ENCODE results near the gene FAM161B. TPM values are rescaled to one million over a fixed set of nuclear protein-coding genes. Genes with fewer than 3 reads are reported as not detected.

Gene FAM161B
- total RNA-seq, 1 experiment from 2014 or later = 1.6 TPM

GRCh38 chr14:73942180-73942579, 7.7 kb downstream of the FAM161B start:
- ATAC-seq (no peak), DNase-seq (ENCODE audit: low read depth, low spot score) (no peak)
- TF ChIP-seq CEBPB (IDR thresholded peaks at IDR 0.05; ENCODE audit: low read depth) (no peak), ZFX (IDR thresholded peaks at IDR 0.05) (no peak), EZH2phosphoT487 (IDR thresholded peaks at IDR 0.05; ENCODE audit: borderline replicate concordance) (no peak), MAX (IDR thresholded peaks at IDR 0.05) (no peak), FOSL1 (IDR thresholded peaks at IDR 0.05; ENCODE audit: low read depth) (no peak)
- Histone ChIP-seq H3K4me2 (ENCODE audit: low read length) (no peak overlapping the region), H3K4me3 (replicated peaks in 1 of 2; ENCODE audit: low read depth in 1 of 2, low read length in 2 of 2) (no peak overlapping the region), H3K9me3 (ENCODE audit: control insufficient read depth in 1 of 2, insufficient read depth in 1 of 2, low read depth in 1 of 2, low read length in 2 of 2) (no peaks in the 10 kb centered on the region), H3K9me2 (ENCODE audit: insufficient read depth) (no peaks in the 10 kb centered on the region), H3K36me3 (ENCODE audit: control insufficient read depth in 1 of 2, insufficient read depth in 2 of 2, low read length in 2 of 2) (no peaks in the 10 kb centered on the region; a peak in 1 of 4 replicates), H3K27me3 (ENCODE audit: insufficient read depth, low read length) (no peaks in the 10 kb centered on the region), H3K79me2 (ENCODE audit: insufficient read depth, low read length) (no peaks in the 10 kb centered on the region), H3K9ac (ENCODE audit: low read length) (no peak overlapping the region), H2AFZ (ENCODE audit: low read depth, low read length, poor library complexity, severe bottlenecking) (no peak overlapping the region), H3K4me1 (ENCODE audit: control insufficient read depth in 1 of 2, insufficient read depth in 2 of 2, low read length in 2 of 2) (no peaks in the 10 kb centered on the region), H3K27ac (ENCODE audit: low read depth, low read length) (no peak overlapping the region), H4K20me1 (ENCODE audit: insufficient read depth) (no peaks in the 10 kb centered on the region)
- intact Hi-C loops (cut with micrococcal nuclease) = no loop called here
- no TSS peak for BruUV-seq (replicated peaks)
- ChIA-PET RAD21 (ENCODE audit: low non-redundant PET in 1 of 2, low total read pairs in 2 of 2, uncharacterized antibody in 2 of 2, unreplicated experiment in 2 of 2) (no interaction called here), CTCF (no interaction called here), POLR2A (no interaction called here)

- Histone ChIP-seq H4K20me1 (ENCODE audit: insufficient read depth) (no peaks in the 10 kb centered on the region), H3K27ac (ENCODE audit: low read depth, low read length) (no peak overlapping the region), H2AFZ (ENCODE audit: low read depth, low read length, poor library complexity, severe bottlenecking) (no peak overlapping the region), H3K4me3 (replicated peaks in 1 of 2; ENCODE audit: low read depth in 1 of 2, low read length in 2 of 2) (no peak overlapping the region), H3K9me3 (ENCODE audit: control insufficient read depth in 1 of 2, insufficient read depth in 1 of 2, low read depth in 1 of 2, low read length in 2 of 2) (no peaks in the 10 kb centered on the region), H3K79me2 (ENCODE audit: insufficient read depth, low read length) (no peaks in the 10 kb centered on the region), H3K4me2 (ENCODE audit: low read length) (no peak overlapping the region), H3K27me3 (ENCODE audit: insufficient read depth, low read length) (no peaks in the 10 kb centered on the region), H3K36me3 (ENCODE audit: control insufficient read depth in 1 of 2, insufficient read depth in 2 of 2, low read length in 2 of 2) (peaks cover 12 to 13% of the 10 kb centered on the region in 2 experiments; a peak in 3 of 4 replicates), H3K4me1 (ENCODE audit: control insufficient read depth in 1 of 2, insufficient read depth in 2 of 2, low read length in 2 of 2) (no peaks in the 10 kb centered on the region), H3K9me2 (ENCODE audit: insufficient read depth) (no peaks in the 10 kb centered on the region), H3K9ac (ENCODE audit: low read length) (no peak overlapping the region)
- no peak for DNase-seq (ENCODE audit: low read depth, low spot score)
- RAD21 ChIA-PET (ENCODE audit: low non-redundant PET in 1 of 2, low total read pairs in 2 of 2, uncharacterized antibody in 2 of 2, unreplicated experiment in 2 of 2) = no interaction called here
- POLR2A ChIA-PET = no interaction called here
- CTCF ChIA-PET = interaction anchor here (1.0 kb wide), 1 partner anchor 102 kb away, joined by 4 read pairs; no protein-coding TSS in a partner anchor
- intact Hi-C loops (cut with micrococcal nuclease) = loop anchor here (5.0 kb wide), 1 partner anchor 210 kb away; no protein-coding TSS in a partner anchor
- no peak for ATAC-seq
- BruUV-seq (replicated peaks) = no TSS peak
- TF ChIP-seq EZH2phosphoT487 (IDR thresholded peaks at IDR 0.05; ENCODE audit: borderline replicate concordance) = no peak
- TF ChIP-seq POLR2AphosphoS5 (IDR thresholded peaks at IDR 0.05; ENCODE audit: low read depth, low read length) = no peak
- TF ChIP-seq JUND (IDR thresholded peaks at IDR 0.05) = no peak
- no peak for TF ChIP-seq SIN3A (IDR thresholded peaks at IDR 0.05; ENCODE audit: low read depth)
- no peak for TF ChIP-seq ZFX (IDR thresholded peaks at IDR 0.05)
- no peak for TF ChIP-seq SRF (IDR thresholded peaks at IDR 0.05; ENCODE audit: low read depth)
- no peak for TF ChIP-seq MAX (IDR thresholded peaks at IDR 0.05)
- no peak for TF ChIP-seq ATF3 (IDR thresholded peaks at IDR 0.05)
- TF ChIP-seq RAD21 (IDR thresholded peaks at IDR 0.05; ENCODE audit: low read depth) = no peak
Measured at GRCh38 chr14:73937012-73937411, 12.9 kb downstream of the FAM161B start.

All from HCT116 (cell line).